ENCODE results near the gene HIPK2.

DNA sequence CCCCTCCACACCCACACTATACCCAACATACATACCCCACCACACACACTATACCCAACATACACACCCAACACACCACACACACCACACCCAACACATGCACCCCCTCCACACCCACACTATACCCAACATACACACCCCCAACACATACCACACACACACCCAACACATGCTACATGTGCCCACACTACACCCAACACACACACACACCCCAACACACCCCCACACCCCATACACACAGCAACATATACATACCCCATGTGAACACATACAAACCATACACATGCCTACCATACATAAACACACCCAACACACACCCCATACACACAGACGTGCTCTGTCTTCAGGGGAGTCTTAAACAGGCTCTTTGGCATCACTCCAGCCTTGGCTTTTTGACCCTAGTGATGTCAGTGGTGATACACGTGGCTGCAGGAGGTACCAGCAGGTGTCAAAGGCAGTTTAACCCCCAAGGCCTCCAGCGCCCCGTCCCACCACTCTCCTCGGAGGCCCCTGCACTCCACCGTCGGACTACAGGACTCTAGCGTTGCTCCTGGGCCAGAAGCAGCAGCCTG lies 73.4 kb downstream of the HIPK2 start:
- no peak for TF ChIP-seq POLR2AphosphoS5 (IDR thresholded peaks at IDR 0.05)
- TF ChIP-seq, protein P1, sequence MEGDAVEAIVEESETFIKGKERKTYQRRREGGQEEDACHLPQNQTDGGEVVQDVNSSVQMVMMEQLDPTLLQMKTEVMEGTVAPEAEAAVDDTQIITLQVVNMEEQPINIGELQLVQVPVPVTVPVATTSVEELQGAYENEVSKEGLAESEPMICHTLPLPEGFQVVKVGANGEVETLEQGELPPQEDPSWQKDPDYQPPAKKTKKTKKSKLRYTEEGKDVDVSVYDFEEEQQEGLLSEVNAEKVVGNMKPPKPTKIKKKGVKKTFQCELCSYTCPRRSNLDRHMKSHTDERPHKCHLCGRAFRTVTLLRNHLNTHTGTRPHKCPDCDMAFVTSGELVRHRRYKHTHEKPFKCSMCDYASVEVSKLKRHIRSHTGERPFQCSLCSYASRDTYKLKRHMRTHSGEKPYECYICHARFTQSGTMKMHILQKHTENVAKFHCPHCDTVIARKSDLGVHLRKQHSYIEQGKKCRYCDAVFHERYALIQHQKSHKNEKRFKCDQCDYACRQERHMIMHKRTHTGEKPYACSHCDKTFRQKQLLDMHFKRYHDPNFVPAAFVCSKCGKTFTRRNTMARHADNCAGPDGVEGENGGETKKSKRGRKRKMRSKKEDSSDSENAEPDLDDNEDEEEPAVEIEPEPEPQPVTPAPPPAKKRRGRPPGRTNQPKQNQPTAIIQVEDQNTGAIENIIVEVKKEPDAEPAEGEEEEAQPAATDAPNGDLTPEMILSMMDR (IDR thresholded peaks at IDR 0.05): no peak
